GM23338 (cell line): ENCODE results near the gene TMC1.

Experiments used
- EZH2 ChIP-seq: fragments of 200-600 bp; sonication (generic); IDR thresholded peaks from one replicate; pipeline ENCODE4 v1.8.0; 2017; ENCODE audit warnings: antibody characterized with exemption, mild to moderate bottlenecking, low read depth; ENCODE audit not compliant: unreplicated experiment
- EZH2phosphoT487 ChIP-seq: fragments of 200-600 bp; sonication (generic); IDR thresholded peaks from one replicate; pipeline ENCODE4 v1.8.1; 2018; ENCODE audit warnings: antibody characterized with exemption; ENCODE audit not compliant: unreplicated experiment
- JUNB ChIP-seq: IDR thresholded peaks from one replicate; pipeline ENCODE4 v1.6.1; 2016; ENCODE audit warnings: antibody characterized with exemption; ENCODE audit not compliant: unreplicated experiment
- POLR2AphosphoS5 ChIP-seq: IDR thresholded peaks from 2 replicates; pipeline ENCODE4 v1.6.1; 2016; ENCODE audit warnings: antibody characterized with exemption, low read depth
- TF ChIP-seq, protein P1 (sequence below), 2 experiments: fragments of 200-600 bp in 1 of 2; sonication (generic) in 1 of 2; conservative IDR thresholded peaks; 2 replicates each; pipeline versions ENCODE4 v1.5.1 to v1.6.1; 2016 to 2017; ENCODE audit warnings: antibody characterized with exemption in 2 of 2, low read depth in 2 of 2, mild to moderate bottlenecking in 2 of 2, moderate library complexity in 1 of 2
- TF ChIP-seq, protein P2 (sequence below): IDR thresholded peaks from one replicate; pipeline ENCODE4 v1.6.1; 2018; ENCODE audit warnings: antibody characterized with exemption; ENCODE audit not compliant: unreplicated experiment

DNA sequence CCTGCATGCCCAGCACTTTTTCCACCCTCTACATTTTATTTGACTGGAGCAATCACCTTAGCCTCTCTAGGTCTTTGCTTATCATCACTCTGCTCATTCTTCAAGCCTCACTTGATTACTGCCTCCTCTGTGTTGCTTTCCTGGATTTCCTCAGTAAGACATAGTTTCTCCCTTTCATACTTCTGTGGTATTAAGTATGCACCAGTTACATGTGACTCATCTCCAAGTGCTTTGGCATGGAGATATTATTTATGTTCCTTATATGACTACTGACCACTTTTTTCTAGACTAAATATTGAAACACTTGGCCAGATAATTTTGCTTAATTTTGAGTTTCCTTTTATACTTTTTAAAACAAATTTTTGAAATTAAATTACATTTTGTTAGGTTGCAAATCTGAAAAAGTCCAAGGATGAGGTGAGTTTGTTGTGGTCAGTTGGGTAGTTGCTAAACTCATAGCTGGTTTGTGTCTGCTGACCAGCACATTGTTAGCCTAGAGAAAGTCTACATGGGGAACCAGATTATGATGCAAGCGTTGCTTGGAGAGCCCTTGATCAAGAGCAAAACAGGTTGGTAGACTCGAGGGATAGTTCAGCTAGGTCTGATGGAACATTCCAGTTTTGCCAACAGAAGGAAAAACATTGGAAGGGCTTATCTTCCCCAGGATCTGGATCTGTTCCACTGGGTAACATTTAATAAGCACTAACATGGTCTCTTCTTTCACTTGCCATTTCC, 140.2 kb downstream of the TMC1 start:
- TF ChIP-seq POLR2AphosphoS5 = no peak
- TF ChIP-seq, protein P1, sequence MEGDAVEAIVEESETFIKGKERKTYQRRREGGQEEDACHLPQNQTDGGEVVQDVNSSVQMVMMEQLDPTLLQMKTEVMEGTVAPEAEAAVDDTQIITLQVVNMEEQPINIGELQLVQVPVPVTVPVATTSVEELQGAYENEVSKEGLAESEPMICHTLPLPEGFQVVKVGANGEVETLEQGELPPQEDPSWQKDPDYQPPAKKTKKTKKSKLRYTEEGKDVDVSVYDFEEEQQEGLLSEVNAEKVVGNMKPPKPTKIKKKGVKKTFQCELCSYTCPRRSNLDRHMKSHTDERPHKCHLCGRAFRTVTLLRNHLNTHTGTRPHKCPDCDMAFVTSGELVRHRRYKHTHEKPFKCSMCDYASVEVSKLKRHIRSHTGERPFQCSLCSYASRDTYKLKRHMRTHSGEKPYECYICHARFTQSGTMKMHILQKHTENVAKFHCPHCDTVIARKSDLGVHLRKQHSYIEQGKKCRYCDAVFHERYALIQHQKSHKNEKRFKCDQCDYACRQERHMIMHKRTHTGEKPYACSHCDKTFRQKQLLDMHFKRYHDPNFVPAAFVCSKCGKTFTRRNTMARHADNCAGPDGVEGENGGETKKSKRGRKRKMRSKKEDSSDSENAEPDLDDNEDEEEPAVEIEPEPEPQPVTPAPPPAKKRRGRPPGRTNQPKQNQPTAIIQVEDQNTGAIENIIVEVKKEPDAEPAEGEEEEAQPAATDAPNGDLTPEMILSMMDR (conservative IDR thresholded peaks at IDR 0.05; ENCODE audit: low read depth in 2 of 2) = no peak
- TF ChIP-seq, protein P2, sequence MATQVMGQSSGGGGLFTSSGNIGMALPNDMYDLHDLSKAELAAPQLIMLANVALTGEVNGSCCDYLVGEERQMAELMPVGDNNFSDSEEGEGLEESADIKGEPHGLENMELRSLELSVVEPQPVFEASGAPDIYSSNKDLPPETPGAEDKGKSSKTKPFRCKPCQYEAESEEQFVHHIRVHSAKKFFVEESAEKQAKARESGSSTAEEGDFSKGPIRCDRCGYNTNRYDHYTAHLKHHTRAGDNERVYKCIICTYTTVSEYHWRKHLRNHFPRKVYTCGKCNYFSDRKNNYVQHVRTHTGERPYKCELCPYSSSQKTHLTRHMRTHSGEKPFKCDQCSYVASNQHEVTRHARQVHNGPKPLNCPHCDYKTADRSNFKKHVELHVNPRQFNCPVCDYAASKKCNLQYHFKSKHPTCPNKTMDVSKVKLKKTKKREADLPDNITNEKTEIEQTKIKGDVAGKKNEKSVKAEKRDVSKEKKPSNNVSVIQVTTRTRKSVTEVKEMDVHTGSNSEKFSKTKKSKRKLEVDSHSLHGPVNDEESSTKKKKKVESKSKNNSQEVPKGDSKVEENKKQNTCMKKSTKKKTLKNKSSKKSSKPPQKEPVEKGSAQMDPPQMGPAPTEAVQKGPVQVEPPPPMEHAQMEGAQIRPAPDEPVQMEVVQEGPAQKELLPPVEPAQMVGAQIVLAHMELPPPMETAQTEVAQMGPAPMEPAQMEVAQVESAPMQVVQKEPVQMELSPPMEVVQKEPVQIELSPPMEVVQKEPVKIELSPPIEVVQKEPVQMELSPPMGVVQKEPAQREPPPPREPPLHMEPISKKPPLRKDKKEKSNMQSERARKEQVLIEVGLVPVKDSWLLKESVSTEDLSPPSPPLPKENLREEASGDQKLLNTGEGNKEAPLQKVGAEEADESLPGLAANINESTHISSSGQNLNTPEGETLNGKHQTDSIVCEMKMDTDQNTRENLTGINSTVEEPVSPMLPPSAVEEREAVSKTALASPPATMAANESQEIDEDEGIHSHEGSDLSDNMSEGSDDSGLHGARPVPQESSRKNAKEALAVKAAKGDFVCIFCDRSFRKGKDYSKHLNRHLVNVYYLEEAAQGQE = no peak
- TF ChIP-seq EZH2phosphoT487 = no peak
- TF ChIP-seq EZH2 = no peak
- TF ChIP-seq JUNB = no peak
